HepG2 (cell line): ENCODE data around the gene BFSP1. TPM values are rescaled to one million over a fixed set of nuclear protein-coding genes. Genes with fewer than 3 reads are reported as not detected.

Experiments
- AGO1 ChIP-seq: fragments of 200-400 bp; formaldehyde crosslinking; IDR thresholded peaks from 2 replicates; pipeline ENCODE4 v1.6.1; 2017; ENCODE audit warnings: mild to moderate bottlenecking, low read depth, low read length, moderate library complexity; ENCODE audit not compliant: poor library complexity, severe bottlenecking
- ESRRA ChIP-seq: sonication (generic); formaldehyde crosslinking; IDR thresholded peaks from 2 replicates; pipeline ENCODE4 v1.5.1; 2020; ENCODE audit warnings: mild to moderate bottlenecking, low read depth, missing genetic modification reagents
- ETS1 ChIP-seq: sonication (generic); formaldehyde crosslinking; IDR thresholded peaks from 2 replicates; pipeline ENCODE4 v1.4.0; 2020; ENCODE audit warnings: missing genetic modification reagents
- FOXA1 ChIP-seq, 2 experiments: fragments of 450-650 bp in 1 of 2; sonication (generic) in 1 of 2; formaldehyde crosslinking in 1 of 2; IDR thresholded peaks; 2 replicates each; pipeline versions ENCODE4 v1.4.0 to v1.6.1; 2016 to 2020; ENCODE audit warnings: missing genetic modification reagents in 1 of 2
- HDAC2 ChIP-seq: sonication (generic); formaldehyde crosslinking; IDR thresholded peaks from 2 replicates; pipeline ENCODE4 v1.4.0; 2020; ENCODE audit warnings: missing genetic modification reagents
- HNRNPLL ChIP-seq: fragments of 200-400 bp; formaldehyde crosslinking; IDR thresholded peaks from 2 replicates; pipeline ENCODE4 v1.6.1; 2017; ENCODE audit warnings: mild to moderate bottlenecking, low read depth, low read length; ENCODE audit not compliant: poor library complexity, severe bottlenecking
- ISL2 ChIP-seq: sonication (generic); formaldehyde crosslinking; IDR thresholded peaks from 2 replicates; pipeline ENCODE4 v1.5.0; 2020; ENCODE audit warnings: missing genetic modification reagents
- NCOA2 ChIP-seq: sonication (generic); formaldehyde crosslinking; IDR thresholded peaks from 2 replicates; pipeline ENCODE4 v1.8.0; 2022; ENCODE audit warnings: inconsistent platforms
- NFYC ChIP-seq: IDR thresholded peaks from 2 replicates; pipeline ENCODE4 v1.6.1; 2016; ENCODE audit warnings: missing genetic modification reagents, missing compliant biosample characterization
- PHF8 ChIP-seq: sonication (generic); formaldehyde crosslinking; IDR thresholded peaks from 2 replicates; pipeline ENCODE4 v1.5.0; 2020; ENCODE audit warnings: missing genetic modification reagents
- ZNF335 ChIP-seq: sonication (generic); formaldehyde crosslinking; IDR thresholded peaks from 2 replicates; pipeline ENCODE4 v1.4.0; 2020; ENCODE audit warnings: missing genetic modification reagents
- ZNF343 ChIP-seq: sonication (generic); formaldehyde crosslinking; IDR thresholded peaks from 2 replicates; pipeline ENCODE4 v1.4.0; 2020; ENCODE audit warnings: mild to moderate bottlenecking, missing genetic modification reagents
- ZNF549 ChIP-seq: sonication (generic); formaldehyde crosslinking; IDR thresholded peaks from 2 replicates; pipeline ENCODE4 v1.5.0; 2020; ENCODE audit warnings: missing genetic modification reagents
- polyA plus RNA-seq, 8 experiments: library from polyadenylated mRNA; depleted of rRNA in 3 of 8; stranded (reverse) in 7 of 8; unstranded in 1 of 8; fragments of >200 nt; fragmentation: Illumina TruSeq in 4 of 8; extraction: Trizol in 4 of 8; gene quantifications; 2 replicates each; pipeline versions ENCODE4 v1.2.1 to v1.2.3, GENCODE V29; 2011 to 2016; ENCODE audit warnings: low read depth in 4 of 8, missing spikeins in 1 of 8, mixed read lengths in 1 of 8; ENCODE audit not compliant: insufficient read depth in 1 of 8
- total RNA-seq, 5 experiments: library from RNA; depleted of rRNA; stranded (reverse); fragments of >200 nt; fragmentation: Illumina TruSeq; extraction: Trizol; gene quantifications; 2 replicates each; pipeline ENCODE4 v1.2.3, GENCODE V29; 2016; ENCODE audit warnings: low read depth in 1 of 5
- TF ChIP-seq, protein P1 (sequence below): IDR thresholded peaks from 2 replicates; pipeline ENCODE4 v1.6.1; 2016; ENCODE audit warnings: low read depth
- TF ChIP-seq, protein P2 (sequence below): sonication (generic); formaldehyde crosslinking; IDR thresholded peaks from 2 replicates; pipeline ENCODE4 v1.4.0; 2020; ENCODE audit warnings: missing genetic modification reagents
- TF ChIP-seq, protein P3 (sequence below): sonication (generic); formaldehyde crosslinking; IDR thresholded peaks from 2 replicates; pipeline ENCODE4 v1.4.0; 2020; ENCODE audit warnings: missing genetic modification reagents, borderline replicate concordance
- TF ChIP-seq, protein P4 (sequence below): sonication (generic); formaldehyde crosslinking; conservative IDR thresholded peaks from 2 replicates; pipeline ENCODE4 v1.4.0; 2020; ENCODE audit warnings: missing genetic modification reagents

The BFSP1 gene
- total and polyA plus RNA-seq, 2 of the 13 experiments (the other 11 are each of a cell fraction or from before 2014, with no cell fraction given): 0.22 to 0.26 TPM

- TF ChIP-seq ESRRA (CRISPR knock-in tag) (0 out of 2 replicates have a peak, but pooled peaks have one; percentile 62), HDAC2 (CRISPR knock-in tag) (peak; percentile 64), ETS1 (CRISPR knock-in tag) (peak; percentile 89), ISL2 (peak; percentile 40; the same call in 1 of the 2 replicates), NFYC (CRISPR knock-in tag) (peak; percentile 68), ZNF335 (CRISPR knock-in tag) (peak; percentile 54; the same call in 1 of the 2 replicates), PHF8 (CRISPR knock-in tag) (peak; percentile 63; the same call in 1 of the 2 replicates), AGO1 (peak; percentile 5), FOXA1 (IDR thresholded peaks at IDR 0.05) (no peak), FOXA1 (CRISPR knock-in tag; IDR thresholded peaks at IDR 0.05) (peak; percentile 37), NCOA2 (peak; percentile 51), ZNF549 (no peak), HNRNPLL (peak; percentile 72), ZNF343 (CRISPR knock-in tag) (peak; percentile 60; the same call in 1 of the 2 replicates)
- TF ChIP-seq, protein P1, sequence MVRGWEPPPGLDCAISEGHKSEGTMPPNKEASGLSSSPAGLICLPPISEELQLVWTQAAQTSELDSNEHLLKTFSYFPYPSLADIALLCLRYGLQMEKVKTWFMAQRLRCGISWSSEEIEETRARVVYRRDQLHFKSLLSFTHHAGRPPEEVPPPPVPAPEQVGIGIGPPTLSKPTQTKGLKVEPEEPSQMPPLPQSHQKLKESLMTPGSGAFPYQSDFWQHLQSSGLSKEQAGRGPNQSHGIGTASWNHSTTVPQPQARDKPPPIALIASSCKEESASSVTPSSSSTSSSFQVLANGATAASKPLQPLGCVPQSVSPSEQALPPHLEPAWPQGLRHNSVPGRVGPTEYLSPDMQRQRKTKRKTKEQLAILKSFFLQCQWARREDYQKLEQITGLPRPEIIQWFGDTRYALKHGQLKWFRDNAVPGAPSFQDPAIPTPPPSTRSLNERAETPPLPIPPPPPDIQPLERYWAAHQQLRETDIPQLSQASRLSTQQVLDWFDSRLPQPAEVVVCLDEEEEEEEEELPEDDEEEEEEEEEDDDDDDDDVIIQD (CRISPR knock-in tag): no peak
- TF ChIP-seq, protein P2, sequence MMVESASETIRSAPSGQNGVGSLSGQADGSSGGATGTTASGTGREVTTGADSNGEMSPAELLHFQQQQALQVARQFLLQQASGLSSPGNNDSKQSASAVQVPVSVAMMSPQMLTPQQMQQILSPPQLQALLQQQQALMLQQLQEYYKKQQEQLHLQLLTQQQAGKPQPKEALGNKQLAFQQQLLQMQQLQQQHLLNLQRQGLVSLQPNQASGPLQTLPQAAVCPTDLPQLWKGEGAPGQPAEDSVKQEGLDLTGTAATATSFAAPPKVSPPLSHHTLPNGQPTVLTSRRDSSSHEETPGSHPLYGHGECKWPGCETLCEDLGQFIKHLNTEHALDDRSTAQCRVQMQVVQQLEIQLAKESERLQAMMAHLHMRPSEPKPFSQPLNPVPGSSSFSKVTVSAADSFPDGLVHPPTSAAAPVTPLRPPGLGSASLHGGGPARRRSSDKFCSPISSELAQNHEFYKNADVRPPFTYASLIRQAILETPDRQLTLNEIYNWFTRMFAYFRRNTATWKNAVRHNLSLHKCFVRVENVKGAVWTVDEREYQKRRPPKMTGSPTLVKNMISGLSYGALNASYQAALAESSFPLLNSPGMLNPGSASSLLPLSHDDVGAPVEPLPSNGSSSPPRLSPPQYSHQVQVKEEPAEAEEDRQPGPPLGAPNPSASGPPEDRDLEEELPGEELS (CRISPR knock-in tag): peak; percentile 71
- TF ChIP-seq, protein P3, sequence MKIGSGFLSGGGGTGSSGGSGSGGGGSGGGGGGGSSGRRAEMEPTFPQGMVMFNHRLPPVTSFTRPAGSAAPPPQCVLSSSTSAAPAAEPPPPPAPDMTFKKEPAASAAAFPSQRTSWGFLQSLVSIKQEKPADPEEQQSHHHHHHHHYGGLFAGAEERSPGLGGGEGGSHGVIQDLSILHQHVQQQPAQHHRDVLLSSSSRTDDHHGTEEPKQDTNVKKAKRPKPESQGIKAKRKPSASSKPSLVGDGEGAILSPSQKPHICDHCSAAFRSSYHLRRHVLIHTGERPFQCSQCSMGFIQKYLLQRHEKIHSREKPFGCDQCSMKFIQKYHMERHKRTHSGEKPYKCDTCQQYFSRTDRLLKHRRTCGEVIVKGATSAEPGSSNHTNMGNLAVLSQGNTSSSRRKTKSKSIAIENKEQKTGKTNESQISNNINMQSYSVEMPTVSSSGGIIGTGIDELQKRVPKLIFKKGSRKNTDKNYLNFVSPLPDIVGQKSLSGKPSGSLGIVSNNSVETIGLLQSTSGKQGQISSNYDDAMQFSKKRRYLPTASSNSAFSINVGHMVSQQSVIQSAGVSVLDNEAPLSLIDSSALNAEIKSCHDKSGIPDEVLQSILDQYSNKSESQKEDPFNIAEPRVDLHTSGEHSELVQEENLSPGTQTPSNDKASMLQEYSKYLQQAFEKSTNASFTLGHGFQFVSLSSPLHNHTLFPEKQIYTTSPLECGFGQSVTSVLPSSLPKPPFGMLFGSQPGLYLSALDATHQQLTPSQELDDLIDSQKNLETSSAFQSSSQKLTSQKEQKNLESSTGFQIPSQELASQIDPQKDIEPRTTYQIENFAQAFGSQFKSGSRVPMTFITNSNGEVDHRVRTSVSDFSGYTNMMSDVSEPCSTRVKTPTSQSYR (CRISPR knock-in tag): peak; percentile 53
- TF ChIP-seq, protein P4, sequence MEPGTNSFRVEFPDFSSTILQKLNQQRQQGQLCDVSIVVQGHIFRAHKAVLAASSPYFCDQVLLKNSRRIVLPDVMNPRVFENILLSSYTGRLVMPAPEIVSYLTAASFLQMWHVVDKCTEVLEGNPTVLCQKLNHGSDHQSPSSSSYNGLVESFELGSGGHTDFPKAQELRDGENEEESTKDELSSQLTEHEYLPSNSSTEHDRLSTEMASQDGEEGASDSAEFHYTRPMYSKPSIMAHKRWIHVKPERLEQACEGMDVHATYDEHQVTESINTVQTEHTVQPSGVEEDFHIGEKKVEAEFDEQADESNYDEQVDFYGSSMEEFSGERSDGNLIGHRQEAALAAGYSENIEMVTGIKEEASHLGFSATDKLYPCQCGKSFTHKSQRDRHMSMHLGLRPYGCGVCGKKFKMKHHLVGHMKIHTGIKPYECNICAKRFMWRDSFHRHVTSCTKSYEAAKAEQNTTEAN (CRISPR knock-in tag): peak; percentile 45; the same call in 1 of the 2 replicates
These were observed 37.9 kb upstream of the BFSP1 start (continued) for GRCh38 chr20:17568972-17569521.
